Right cardiac atrium (tissue), 5 donors: Measurements from ENCODE around the gene CCDC178. TPM values are rescaled to one million over a fixed set of nuclear protein-coding genes. Genes with fewer than 3 reads are reported as not detected.

Experiments
- ATAC-seq, 2 donors: fragments of 200-7000 bp; cut with Tn5 transposase; one replicate each; pipeline versions ENCODE4 v1.8.0 to v1.9.1; 2020; ENCODE audit warnings: moderate library complexity in 2 of 2, mild to moderate bottlenecking in 1 of 2
- DNase-seq, 3 donors: peaks; one replicate each; pipeline ENCODE4 v3.0.0-alpha.2; 2020
- H3K27ac ChIP-seq: one replicate; pipeline ENCODE4 v1.5.1; 2013; ENCODE audit warnings: mild to moderate bottlenecking, low read length, control low read depth, moderate library complexity
- H3K27me3 ChIP-seq: one replicate; pipeline ENCODE4 v1.6.1; 2013; ENCODE audit not compliant: control insufficient read depth, insufficient read depth
- H3K4me1 ChIP-seq: one replicate; pipeline ENCODE4 v1.6.1; 2013; ENCODE audit warnings: low read length; ENCODE audit not compliant: control insufficient read depth, insufficient read depth
- H3K4me3 ChIP-seq: one replicate; pipeline ENCODE4 v1.5.1; 2013; ENCODE audit warnings: low read length, control low read depth
- H3K9me3 ChIP-seq: one replicate; pipeline ENCODE4 v1.6.1; 2013; ENCODE audit warnings: low read length; ENCODE audit not compliant: control insufficient read depth
- WGBS: extraction: QIAGEN DNeasy Blood & Tissue Kit; methylation state at CpG from one replicate; pipeline ENCODE4 v1.1.7; 2013; 5-methylcytosine and 5-hydroxymethylcytosine counted together
- intact Hi-C, 4 donors: fragments of 100-400 bp; cut with DNase I; formaldehyde crosslinking; loops; one replicate each; pipeline versions ENCODE4 v1.11.0 to v1.14.0; 2022 to 2023
- polyA plus RNA-seq: library from polyadenylated mRNA; stranded (reverse); fragments of 200-250 nt; gene quantifications from one replicate; pipeline ENCODE4 v1.2.3, GENCODE V29; 2013
- total RNA-seq, 4 donors: library from RNA; stranded (reverse); fragmentation: NEBNext Ultra II Directional; extraction: Animal tissue kit (Norgen Biotek cat#: 25700); gene quantifications; one replicate each; pipeline ENCODE4 v1.2.1, GENCODE V29; 2021
- donor health status: healthy with polysubstance abuse.
- donor health status: DM: no; HTN: yes; CAD: no.
- donor health status: DM: no; HTN: no; CAD: no.
- donor health status: DM: no; HTN: yes; CAD: no; lungs with severe emphysema.
- donor health status: DM: yes; HTN: yes; CAD: no.

Gene CCDC178
- total and polyA plus RNA-seq, 5 donors, result 0.14 to 0.41 (median 0.29) TPM; not detected in 2

- Histone ChIP-seq H3K4me3 (no peak overlapping the region), H3K4me1 (no peaks in the 10 kb centered on the region), H3K27ac (no peak overlapping the region), H3K27me3 (no peaks in the 10 kb centered on the region), H3K9me3 (no peaks in the 10 kb centered on the region)
- intact Hi-C loops, result no loop called here
- no peak for ATAC-seq
- peak in 2 of 3 donors; percentile 18 to 33 for DNase-seq
- 86% methylated on average over 6 of the region's 6 CpGs for WGBS
These were observed 377.6 kb downstream of the CCDC178 start for GRCh38 chr18:33062834-33063364.

- intact Hi-C loops, result no loop called here
- 70% methylated on average over 2 of the region's 2 CpGs for WGBS
- no peak overlapping the region for H3K4me3 ChIP-seq
- H3K4me1 ChIP-seq, result no peaks in the 10 kb centered on the region
- no peak overlapping the region for H3K27ac ChIP-seq
- H3K9me3 ChIP-seq, result no peaks in the 10 kb centered on the region
- H3K27me3 ChIP-seq, result no peaks in the 10 kb centered on the region
- DNase-seq (no peak), ATAC-seq (no peak)
These were observed 387.6 kb downstream of the CCDC178 start for GRCh38 chr18:33052886-33053285.

- no peak overlapping the region for H3K27ac ChIP-seq
- intact Hi-C loops, result no loop called here
- H3K27me3 ChIP-seq, result no peaks in the 10 kb centered on the region
- no peak overlapping the region for H3K4me3 ChIP-seq
- H3K9me3 ChIP-seq, result no peaks in the 10 kb centered on the region
- no peak for ATAC-seq
- 53% methylated on average over 5 of the region's 5 CpGs for WGBS
- no peak for DNase-seq
- H3K4me1 ChIP-seq, result no peaks in the 10 kb centered on the region
These were observed 389.1 kb downstream of the CCDC178 start for GRCh38 chr18:33051407-33051806.

GRCh38 chr18:33040213-33040612, 400.3 kb downstream of the CCDC178 start:
- Histone ChIP-seq H3K4me1 (no peaks in the 10 kb centered on the region), H3K9me3 (no peaks in the 10 kb centered on the region), H3K27me3 (no peaks in the 10 kb centered on the region), H3K4me3 (no peak overlapping the region), H3K27ac (no peak overlapping the region)
- DNase-seq, result no peak
- no peak for ATAC-seq
- intact Hi-C loops, result no loop called here

GRCh38 chr18:33034945-33035344, 405.6 kb downstream of the CCDC178 start:
- Histone ChIP-seq H3K9me3 (no peaks in the 10 kb centered on the region), H3K4me3 (no peak overlapping the region), H3K4me1 (no peaks in the 10 kb centered on the region), H3K27me3 (no peaks in the 10 kb centered on the region), H3K27ac (no peak overlapping the region)
- DNase-seq (no peak), ATAC-seq (no peak)
- intact Hi-C loops, result no loop called here

- H3K4me1 ChIP-seq, result no peaks in the 10 kb centered on the region
- DNase-seq (no peak), ATAC-seq (no peak)
- H3K9me3 ChIP-seq, result no peaks in the 10 kb centered on the region
- intact Hi-C loops, result no loop called here
- H3K27me3 ChIP-seq, result no peaks in the 10 kb centered on the region
- H3K27ac ChIP-seq, result no peak overlapping the region
- no peak overlapping the region for H3K4me3 ChIP-seq
These were observed 406.3 kb downstream of the CCDC178 start for GRCh38 chr18:33034212-33034611.

GRCh38 chr18:33022370-33022769, 418.2 kb downstream of the CCDC178 start:
- no peak for DNase-seq
- Histone ChIP-seq H3K4me1 (no peaks in the 10 kb centered on the region), H3K4me3 (no peak overlapping the region), H3K27ac (no peak overlapping the region), H3K9me3 (no peaks in the 10 kb centered on the region), H3K27me3 (no peaks in the 10 kb centered on the region)
- no peak for ATAC-seq
- intact Hi-C loops, result no loop called here

GRCh38 chr18:33020877-33021276, 419.6 kb downstream of the CCDC178 start:
- Histone ChIP-seq H3K27ac (no peak overlapping the region), H3K4me1 (no peaks in the 10 kb centered on the region), H3K4me3 (no peak overlapping the region), H3K9me3 (no peaks in the 10 kb centered on the region), H3K27me3 (no peaks in the 10 kb centered on the region)
- ATAC-seq, result no peak
- DNase-seq, result no peak
- 57% methylated on average over 2 of the region's 2 CpGs for WGBS
- intact Hi-C loops, result no loop called here

- WGBS, result 42% methylated on average over 5 of the region's 5 CpGs
- ATAC-seq (no peak), DNase-seq (no peak)
- Histone ChIP-seq H3K27me3 (no peaks in the 10 kb centered on the region), H3K27ac (no peak overlapping the region), H3K4me3 (no peak overlapping the region), H3K9me3 (no peaks in the 10 kb centered on the region), H3K4me1 (no peaks in the 10 kb centered on the region)
- intact Hi-C loops, result no loop called here
These were observed 426.3 kb downstream of the CCDC178 start for GRCh38 chr18:33014060-33014796.

GRCh38 chr18:33010149-33010548, 430.4 kb downstream of the CCDC178 start:
- Histone ChIP-seq H3K4me1 (no peaks in the 10 kb centered on the region), H3K9me3 (no peaks in the 10 kb centered on the region), H3K4me3 (no peak overlapping the region), H3K27me3 (no peaks in the 10 kb centered on the region), H3K27ac (no peak overlapping the region)
- ATAC-seq (no peak), DNase-seq (no peak)
- WGBS, result 15% methylated on average over 2 of the region's 2 CpGs
- intact Hi-C loops, result no loop called here

- Histone ChIP-seq H3K9me3 (peaks cover 2% of the 10 kb centered on the region), H3K4me1 (no peaks in the 10 kb centered on the region), H3K4me3 (no peak overlapping the region), H3K27ac (no peak overlapping the region), H3K27me3 (no peaks in the 10 kb centered on the region)
- WGBS, result 80% methylated on average over 1 of the region's 1 CpG
- intact Hi-C loops, result no loop called here
- no peak for DNase-seq
- ATAC-seq, result no peak
These were observed 441.6 kb downstream of the CCDC178 start for GRCh38 chr18:32998921-32999320.

GRCh38 chr18:32998285-32998684, 442.2 kb downstream of the CCDC178 start:
- no peak for ATAC-seq
- Histone ChIP-seq H3K27ac (no peak overlapping the region), H3K9me3 (peaks cover 2% of the 10 kb centered on the region), H3K4me3 (no peak overlapping the region), H3K27me3 (no peaks in the 10 kb centered on the region), H3K4me1 (no peaks in the 10 kb centered on the region)
- 57% methylated on average over 3 of the region's 3 CpGs for WGBS
- no peak for DNase-seq
- intact Hi-C loops, result no loop called here
